ENCODE data around the gene HHEX. TPM values are rescaled to one million over a fixed set of nuclear protein-coding genes. Genes with fewer than 3 reads are reported as not detected.
A peak's percentile ranks its signal among the peaks of the same experiment; 100 is the strongest.

The HHEX gene
- total and polyA plus RNA-seq, 10 donors = 45.9 to 81.1 (median 58.4) TPM

- TF ChIP-seq CTCF (IDR thresholded peaks at IDR 0.05 in 8 of 11, conservative IDR thresholded peaks at IDR 0.05 in 3 of 11) = no peak
- TF ChIP-seq POLR2AphosphoS5 (IDR thresholded peaks at IDR 0.05) = peak in 2 of 3 donors; percentile 19 to 62
- H3K36me3 ChIP-seq = peaks cover 0 to 45% (median 15%) of the 10 kb centered on the region in 6 donors
- peaks cover 0 to 69% (median 0%) of the 10 kb centered on the region in 7 donors for H3K27me3 ChIP-seq (replicated peaks in 1 of 7)
- 76 to 90% (median 83%) methylated on average over 45 to 61 of the region's 61 CpGs for WGBS, 5 donors
- H3K4me1 ChIP-seq = peaks cover 16 to 95% (median 75%) of the 10 kb centered on the region in 6 donors
- H3K9me3 ChIP-seq = no peaks in the 10 kb centered on the region
- H3K27ac ChIP-seq = no peak overlapping the region
- intact Hi-C loops (cut with DNase I; ENCODE audit: low total_unique reads) = no loop called here
- H3K4me3 ChIP-seq = no peak overlapping the region
- DNase-seq = peak; percentile 80
These were observed 6.2 kb downstream of the HHEX start for GRCh38 chr10:92695679-92696605.

- no peak overlapping the region for H3K4me3 ChIP-seq
- H3K27ac ChIP-seq = peak overlapping the region in 5 of 8 donors; percentile 22 to 40 (median 35)
These were observed 7.0 kb downstream of the HHEX start for GRCh38 chr10:92696606-92697383.

GRCh38 chr10:92697663-92698511 lies 8.1 kb downstream of the HHEX start:
- H3K27me3 ChIP-seq (replicated peaks in 1 of 7) = peaks cover 0 to 52% (median 0%) of the 10 kb centered on the region in 7 donors
- intact Hi-C loops (cut with DNase I; ENCODE audit: low total_unique reads) = no loop called here
- no peaks in the 10 kb centered on the region for H3K9me3 ChIP-seq
- peak overlapping the region in 6 of 8 donors; percentile 11 to 53 (median 36) for H3K27ac ChIP-seq
- H3K36me3 ChIP-seq = peaks cover 0 to 38% (median 15%) of the 10 kb centered on the region in 6 donors
- H3K4me3 ChIP-seq = no peak overlapping the region
- WGBS, 5 donors = 57 to 66% (median 58%) methylated on average over 7 of the region's 7 CpGs
- peaks cover 12 to 94% (median 72%) of the 10 kb centered on the region in 6 donors for H3K4me1 ChIP-seq
- TF ChIP-seq CTCF (IDR thresholded peaks at IDR 0.05 in 8 of 11, conservative IDR thresholded peaks at IDR 0.05 in 3 of 11) = no peak
- no peak for DNase-seq

More at GRCh38 chr10:92696606-92697383, 7.0 kb downstream of the HHEX start:
- H3K4me1 ChIP-seq = peaks cover 16 to 94% (median 74%) of the 10 kb centered on the region in 6 donors
- H3K36me3 ChIP-seq = peaks cover 0 to 45% (median 15%) of the 10 kb centered on the region in 6 donors
- no peak for DNase-seq
- intact Hi-C loops (cut with DNase I; ENCODE audit: low total_unique reads) = no loop called here
- H3K27me3 ChIP-seq (replicated peaks in 1 of 7) = peaks cover 0 to 63% (median 0%) of the 10 kb centered on the region in 7 donors
- TF ChIP-seq POLR2AphosphoS5 (IDR thresholded peaks at IDR 0.05) = no peak
- TF ChIP-seq CTCF (IDR thresholded peaks at IDR 0.05 in 8 of 11, conservative IDR thresholded peaks at IDR 0.05 in 3 of 11) = no peak
- no peak for TF ChIP-seq POLR2A (IDR thresholded peaks at IDR 0.05)
- H3K9me3 ChIP-seq = no peaks in the 10 kb centered on the region
- WGBS, 5 donors = 83 to 94% (median 91%) methylated on average over 7 of the region's 7 CpGs

All from spleen (tissue), 11 donors.